GM21447 (cell line): Measurements from ENCODE around the gene INCA1.

Experiments
- ATAC-seq: cut with Tn5 transposase; IDR thresholded peaks from one replicate; pipeline ENCODE4 v1.9.1; 2021; ENCODE audit not compliant: unreplicated experiment

Gene INCA1

DNA sequence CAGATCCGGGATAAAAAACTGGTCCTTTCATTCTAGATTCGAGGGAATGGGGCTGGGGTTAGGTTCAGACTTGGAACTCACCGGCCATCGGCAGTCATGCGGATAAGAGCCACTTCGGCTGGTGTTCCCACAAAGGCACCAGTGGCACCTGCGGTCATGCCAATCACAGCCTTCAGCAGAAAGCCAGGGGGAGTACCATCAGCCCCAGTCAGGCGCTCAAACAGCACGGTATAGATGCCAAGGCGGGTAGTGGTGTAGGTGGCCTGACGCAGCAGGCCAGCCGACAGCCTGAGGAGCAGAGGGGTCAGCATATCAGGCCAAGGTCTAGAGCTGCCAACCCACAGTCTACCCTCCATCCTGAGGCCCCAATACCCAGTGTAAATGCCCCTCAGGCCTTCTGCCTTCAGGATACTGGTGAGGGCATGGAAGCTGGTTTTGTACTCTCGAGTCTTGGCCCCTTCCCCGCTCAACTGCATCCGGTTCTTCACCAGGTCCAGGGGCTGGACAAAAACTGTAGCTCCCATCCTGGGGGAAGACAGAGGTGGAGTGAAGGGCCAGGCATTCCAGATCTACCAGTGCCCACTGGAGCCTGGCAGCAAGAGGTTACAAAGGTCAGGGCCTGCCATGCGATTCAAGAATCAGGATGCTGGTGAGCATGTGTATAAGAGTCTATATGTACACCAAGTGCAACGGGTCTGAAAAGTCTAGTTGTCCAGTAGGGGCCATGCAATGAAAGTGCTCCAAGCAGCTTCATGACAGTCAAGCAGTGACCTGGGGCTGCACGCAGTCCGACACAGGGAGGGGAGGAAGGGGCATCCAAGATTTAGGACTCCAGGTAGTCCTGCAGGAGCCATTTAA, 58.4 kb downstream of the INCA1 start:
- ATAC-seq, result peak; percentile 1
